H1 (cell line): ENCODE data around the gene C1orf87. TPM values are rescaled to one million over a fixed set of nuclear protein-coding genes. Genes with fewer than 3 reads are reported as not detected.

Experiments
- CTCF ChIA-PET: fragments of 300-600 bp; sonication (Branson Sonifier 250); formaldehyde crosslinking; loops from one replicate; lab custom pipeline; 2021; ENCODE audit not compliant: partially characterized antibody; lab: Charles Lee
- POLR2A ChIA-PET: fragments of 300-600 bp; sonication (Branson Sonifier 250); formaldehyde crosslinking; loops from one replicate; lab custom pipeline; 2021; ENCODE audit warnings: inconsistent platforms; ENCODE audit not compliant: partially characterized antibody; lab: Charles Lee
- DNase-seq, 2 experiments: peaks; one replicate each; pipeline versions ENCODE4 v3.0.0 to v3.0.0-alpha.2; 2010 to 2022; ENCODE audit warnings: low spot score in 2 of 2, low read depth in 1 of 2, mixed read lengths in 1 of 2
- FAIRE-seq: peaks from 2 replicates; lab custom pipeline; 2011; peaks lifted over from hg19 to GRCh38; lab: Jason Lieb, UNC
- H2AFZ ChIP-seq: 2 replicates; pipeline ENCODE4 v1.8.1; 2012; ENCODE audit warnings: low read length, inconsistent platforms
- H2AK5ac ChIP-seq: 2 replicates; pipeline ENCODE4 v1.6.1; 2013; ENCODE audit warnings: low read depth, low read length
- H2BK120ac ChIP-seq: replicated peaks from 2 replicates; pipeline ENCODE3; 2013; ENCODE audit warnings: low read depth, low read length, inconsistent platforms
- H2BK12ac ChIP-seq: 2 replicates; pipeline ENCODE4 v1.6.1; 2013; ENCODE audit warnings: low read depth, low read length
- H2BK15ac ChIP-seq: 2 replicates; pipeline ENCODE4 v1.6.1; 2013; ENCODE audit warnings: low read length
- H2BK20ac ChIP-seq: 2 replicates; pipeline ENCODE4 v1.6.1; 2013; ENCODE audit warnings: low read length
- H2BK5ac ChIP-seq: 2 replicates; pipeline ENCODE4 v1.6.1; 2013; ENCODE audit warnings: low read depth, low read length
- H3K14ac ChIP-seq: 2 replicates; pipeline ENCODE4 v1.6.1; 2013; ENCODE audit warnings: inconsistent platforms; ENCODE audit not compliant: insufficient read length
- H3K18ac ChIP-seq: 2 replicates; pipeline ENCODE4 v1.6.1; 2013; ENCODE audit warnings: low read length; ENCODE audit errors: extremely low read depth
- H3K23ac ChIP-seq: 2 replicates; pipeline ENCODE4 v1.6.1; 2013; ENCODE audit warnings: inconsistent platforms; ENCODE audit not compliant: insufficient read length
- H3K23me2 ChIP-seq: 2 replicates; pipeline ENCODE4 v1.6.1; 2013; ENCODE audit warnings: low read depth, low read length
- H3K27ac ChIP-seq: 2 replicates; pipeline ENCODE4 v1.6.1; 2011; ENCODE audit warnings: low read depth, low read length, inconsistent platforms
- H3K27me3 ChIP-seq, 4 experiments: replicated peaks in 1 of 4; 1 replicate in 1 of 4; 2 replicates in 3 of 4; pipeline versions ENCODE4 v1.6.1 to v1.8.1; 2011 to 2013; ENCODE audit warnings: low read length in 3 of 4, mild to moderate bottlenecking in 3 of 4, inconsistent platforms in 2 of 4, mixed read lengths in 2 of 4, moderate library complexity in 1 of 4; ENCODE audit not compliant: control insufficient read depth in 3 of 4, insufficient read depth in 3 of 4; ENCODE audit errors: extremely low read depth in 1 of 4
- H3K36me3 ChIP-seq, 4 experiments: 2 replicates each; pipeline versions ENCODE4 v1.6.1 to v1.8.1; 2011 to 2013; ENCODE audit warnings: mild to moderate bottlenecking in 4 of 4, low read length in 3 of 4, moderate library complexity in 2 of 4, control low read depth in 1 of 4, inconsistent platforms in 1 of 4; ENCODE audit not compliant: insufficient read depth in 4 of 4, control insufficient read depth in 2 of 4
- H3K4ac ChIP-seq: replicated peaks from 2 replicates; pipeline ENCODE3; 2013; ENCODE audit warnings: low read length, low read depth, mixed read lengths, inconsistent platforms; ENCODE audit not compliant: insufficient read length
- H3K4me1 ChIP-seq, 4 experiments: replicated peaks in 1 of 4; 1 replicate in 1 of 4; 2 replicates in 3 of 4; pipeline versions ENCODE4 v1.6.1 to v1.8.1; 2011 to 2013; ENCODE audit warnings: low read length in 3 of 4, inconsistent platforms in 2 of 4, mixed read lengths in 1 of 4; ENCODE audit not compliant: insufficient read depth in 4 of 4, control insufficient read depth in 3 of 4
- H3K4me2 ChIP-seq, 2 experiments: 2 replicates each; pipeline versions ENCODE4 v1.6.1 to v1.8.1; 2011 to 2013; ENCODE audit warnings: low read depth in 2 of 2, low read length in 2 of 2, control low read depth in 1 of 2, inconsistent platforms in 1 of 2, mild to moderate bottlenecking in 1 of 2; ENCODE audit not compliant: insufficient read depth in 1 of 2
- H3K4me3 ChIP-seq, 4 experiments: fragments of 200-600, 300-600 bp in 1 of 4; sonication (generic), shearing (Covaris generic), sonication (Bioruptor Twin) in 1 of 4; 2 replicates each; pipeline versions ENCODE4 v1.5.1 to v1.8.1; 2011 to 2016; ENCODE audit warnings: low read length in 4 of 4, low read depth in 3 of 4, control low read depth in 2 of 4, inconsistent platforms in 2 of 4, mild to moderate bottlenecking in 2 of 4, mixed read lengths in 1 of 4, moderate library complexity in 1 of 4; ENCODE audit not compliant: insufficient read depth in 2 of 4; ENCODE audit errors: extremely low read depth in 1 of 4
- H3K56ac ChIP-seq: replicated peaks from 2 replicates; pipeline ENCODE3; 2013; ENCODE audit warnings: low read depth, mild to moderate bottlenecking, mixed read lengths, low read length, inconsistent platforms; ENCODE audit not compliant: insufficient read length
- H3K79me1 ChIP-seq: 2 replicates; pipeline ENCODE4 v1.6.1; 2013; ENCODE audit warnings: low read depth, low read length, control low read depth
- H3K79me2 ChIP-seq, 2 experiments: 2 replicates each; pipeline versions ENCODE4 v1.6.1 to v1.8.1; 2012 to 2013; ENCODE audit warnings: low read length in 2 of 2, mild to moderate bottlenecking in 2 of 2, inconsistent platforms in 1 of 2; ENCODE audit not compliant: insufficient read depth in 2 of 2, control insufficient read depth in 1 of 2
- H3K9ac ChIP-seq, 4 experiments: replicated peaks in 1 of 4; 1 replicate in 1 of 4; 2 replicates in 3 of 4; pipeline versions ENCODE4 v1.6.1 to v1.8.1; 2011 to 2013; ENCODE audit warnings: low read depth in 3 of 4, low read length in 3 of 4, control low read depth in 2 of 4, mild to moderate bottlenecking in 2 of 4, moderate library complexity in 2 of 4, inconsistent platforms in 1 of 4; ENCODE audit errors: extremely low read depth in 1 of 4
- H3K9me3 ChIP-seq, 2 experiments: 2 replicates each; pipeline versions ENCODE4 v1.6.1 to v1.8.1; 2012 to 2013; ENCODE audit warnings: mild to moderate bottlenecking in 2 of 2, moderate library complexity in 2 of 2, control low read depth in 1 of 2, inconsistent platforms in 1 of 2, low read depth in 1 of 2, low read length in 1 of 2, mixed read lengths in 1 of 2; ENCODE audit not compliant: insufficient read depth in 2 of 2
- H4K20me1 ChIP-seq, 2 experiments: replicated peaks in 1 of 2; 2 replicates each; pipeline versions ENCODE3 to v1.8.1; 2011 to 2013; ENCODE audit warnings: inconsistent platforms in 2 of 2, low read length in 2 of 2, mild to moderate bottlenecking in 1 of 2; ENCODE audit not compliant: insufficient read depth in 2 of 2, control insufficient read depth in 1 of 2
- H4K5ac ChIP-seq: 2 replicates; pipeline ENCODE4 v1.6.1; 2013; ENCODE audit warnings: low read length, low read depth, mixed read lengths, inconsistent platforms; ENCODE audit not compliant: insufficient read length
- H4K8ac ChIP-seq: 2 replicates; pipeline ENCODE4 v1.8.0; 2013; ENCODE audit warnings: mild to moderate bottlenecking, moderate library complexity, low read length, inconsistent platforms; ENCODE audit not compliant: insufficient read depth; ENCODE audit errors: extremely low read depth
- H4K91ac ChIP-seq: replicated peaks from 2 replicates; pipeline ENCODE3; 2013; ENCODE audit warnings: low read length, mixed read lengths, inconsistent platforms; ENCODE audit not compliant: insufficient read length
- EP300 ChIP-seq, 2 experiments: IDR thresholded peaks; 1 replicate in 1 of 2; 2 replicates in 1 of 2; pipeline ENCODE4 v1.6.1; 2011 to 2012; ENCODE audit warnings: low read depth in 2 of 2, low read length in 2 of 2, mild to moderate bottlenecking in 2 of 2, borderline replicate concordance in 1 of 2, inconsistent platforms in 1 of 2, moderate library complexity in 1 of 2
- WGBS, 2 experiments: shearing (Covaris generic) in 1 of 2; methylation state at CpG; one replicate each; pipeline versions ENCODE4 v1.1.6 to v1.1.7; 2013 to 2015; ENCODE audit warnings: low lambda C conversion rate in 2 of 2, mixed read lengths in 2 of 2, inconsistent platforms in 1 of 2, low coverage in 1 of 2, missing lambda C conversion rate in 1 of 2; ENCODE audit not compliant: insufficient replicate concordance in 2 of 2, insufficient coverage in 1 of 2, insufficient read length in 1 of 2; ENCODE audit errors: extremely low coverage in 1 of 2, missing lambda C conversion rate in 1 of 2; 5-methylcytosine and 5-hydroxymethylcytosine counted together
- polyA plus RNA-seq, 7 experiments: library from polyadenylated mRNA; depleted of rRNA in 3 of 7; stranded (reverse) in 5 of 7; unstranded in 2 of 7; fragments of >200 nt in 5 of 7; fragments of 200-250 nt in 2 of 7; gene quantifications; 1 replicate in 5 of 7; 2 replicates in 1 of 7; 4 replicates in 1 of 7; pipeline versions ENCODE4 v1.2.1 to v1.2.3, GENCODE V29; 2011 to 2013; ENCODE audit warnings: missing spikeins in 2 of 7, mixed read lengths in 2 of 7
- total RNA-seq: library from RNA; stranded (reverse); fragmentation: NEBNext Ultra II Directional; extraction: Animal tissue kit (Norgen Biotek cat#: 25700); gene quantifications from 2 replicates; pipeline ENCODE4 v1.2.1, GENCODE V29; 2021
- TF ChIP-seq, protein P1 (sequence below), 3 experiments: IDR thresholded peaks; 1 replicate in 2 of 3; 2 replicates in 1 of 3; pipeline versions ENCODE4 v1.5.1 to v1.6.1; 2011; ENCODE audit warnings: low read length in 3 of 3, mild to moderate bottlenecking in 3 of 3, inconsistent platforms in 2 of 3, low read depth in 1 of 3, moderate library complexity in 1 of 3; ENCODE audit not compliant: insufficient read depth in 1 of 3; ENCODE audit errors: control extremely low read depth in 1 of 3

Gene C1orf87
- total and polyA plus RNA-seq, 2 of the 8 experiments (the other 6 are each of a cell fraction or from before 2014, with no cell fraction given) = 0.41 TPM; not detected in 1

DNA sequence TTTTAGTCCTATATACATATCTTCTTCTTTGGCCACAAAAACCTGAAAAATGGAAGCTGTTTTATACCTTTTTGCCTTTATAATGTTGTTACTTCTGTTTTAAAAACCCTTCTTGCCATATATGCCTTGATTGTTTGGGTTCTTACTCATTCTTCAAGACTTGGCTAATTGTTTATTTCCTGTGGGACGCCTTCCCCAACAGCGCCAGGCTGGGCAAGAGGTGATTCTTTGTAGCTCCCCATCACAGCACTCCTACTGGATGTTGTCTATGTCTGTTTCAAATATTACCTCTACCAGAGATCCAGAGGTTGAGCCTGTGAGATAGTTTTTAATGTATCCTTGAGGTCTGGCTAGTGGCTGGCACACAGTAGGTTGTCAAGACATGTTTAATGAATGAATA is 73.8 kb downstream of the C1orf87 start:
- Histone ChIP-seq H2AK5ac (no peak overlapping the region), H3K36me3 (no peaks in the 10 kb centered on the region), H3K27ac (no peak overlapping the region), H2AFZ (no peak overlapping the region), H3K79me1 (no peaks in the 10 kb centered on the region), H2BK120ac (no peak overlapping the region), H3K18ac (no peak overlapping the region), H2BK20ac (no peak overlapping the region), H3K56ac (no peak overlapping the region), H3K14ac (no peak overlapping the region), H4K20me1 (no peaks in the 10 kb centered on the region), H3K27me3 (no peaks in the 10 kb centered on the region), H2BK12ac (no peak overlapping the region), H3K23me2 (no peaks in the 10 kb centered on the region), H3K9me3 (no peaks in the 10 kb centered on the region; a peak in 1 of 4 replicates), H3K4me2 (no peak overlapping the region), H4K8ac (no peak overlapping the region), H3K4me3 (no peak overlapping the region), H3K4me1 (peaks cover 3 to 14% (median 6%) of the 10 kb centered on the region in 4 experiments; a peak in 4 of 7 replicates), H3K9ac (no peak overlapping the region), H3K23ac (no peak overlapping the region), H4K5ac (no peak overlapping the region), H3K79me2 (no peaks in the 10 kb centered on the region), H2BK5ac (no peak overlapping the region), H2BK15ac (no peak overlapping the region), H3K4ac (no peak overlapping the region), H4K91ac (no peak overlapping the region)
- 87% methylated on average over 2 of the region's 2 CpGs; no CpG with 5 or more reads in 1 of the 2 experiments for whole genome bisulfite sequencing, 2 experiments
- FAIRE-seq = no peak
- DNase-seq = no peak
- POLR2A ChIA-PET = no interaction called here
- CTCF ChIA-PET = no interaction called here
- TF ChIP-seq, protein P1, sequence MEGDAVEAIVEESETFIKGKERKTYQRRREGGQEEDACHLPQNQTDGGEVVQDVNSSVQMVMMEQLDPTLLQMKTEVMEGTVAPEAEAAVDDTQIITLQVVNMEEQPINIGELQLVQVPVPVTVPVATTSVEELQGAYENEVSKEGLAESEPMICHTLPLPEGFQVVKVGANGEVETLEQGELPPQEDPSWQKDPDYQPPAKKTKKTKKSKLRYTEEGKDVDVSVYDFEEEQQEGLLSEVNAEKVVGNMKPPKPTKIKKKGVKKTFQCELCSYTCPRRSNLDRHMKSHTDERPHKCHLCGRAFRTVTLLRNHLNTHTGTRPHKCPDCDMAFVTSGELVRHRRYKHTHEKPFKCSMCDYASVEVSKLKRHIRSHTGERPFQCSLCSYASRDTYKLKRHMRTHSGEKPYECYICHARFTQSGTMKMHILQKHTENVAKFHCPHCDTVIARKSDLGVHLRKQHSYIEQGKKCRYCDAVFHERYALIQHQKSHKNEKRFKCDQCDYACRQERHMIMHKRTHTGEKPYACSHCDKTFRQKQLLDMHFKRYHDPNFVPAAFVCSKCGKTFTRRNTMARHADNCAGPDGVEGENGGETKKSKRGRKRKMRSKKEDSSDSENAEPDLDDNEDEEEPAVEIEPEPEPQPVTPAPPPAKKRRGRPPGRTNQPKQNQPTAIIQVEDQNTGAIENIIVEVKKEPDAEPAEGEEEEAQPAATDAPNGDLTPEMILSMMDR (IDR thresholded peaks at IDR 0.05; ENCODE audit: control extremely low read depth in 1 of 3, insufficient read depth in 1 of 3, low read depth in 1 of 3, low read length in 3 of 3) = 0 out of 4 replicates have a peak, but pooled peaks of 1 of the 3 experiments have one; percentile 0
- no peak for TF ChIP-seq EP300 (IDR thresholded peaks at IDR 0.05; ENCODE audit: borderline replicate concordance in 1 of 2, low read depth in 2 of 2, low read length in 2 of 2)
